HG03175 (cell line): ENCODE data around the gene MZT2B.
"Not testable (repeated sequence)": the region's sequence is repeated elsewhere in the genome, so short reads cannot be mapped to it uniquely, and the experiment has no call there.

Experiments used
- ATAC-seq: cut with Tn5 transposase; IDR thresholded peaks from one replicate; pipeline ENCODE4 v1.9.1; 2021; ENCODE audit warnings: mild to moderate bottlenecking, moderate library complexity; ENCODE audit not compliant: unreplicated experiment

MZT2B gene, protein sequence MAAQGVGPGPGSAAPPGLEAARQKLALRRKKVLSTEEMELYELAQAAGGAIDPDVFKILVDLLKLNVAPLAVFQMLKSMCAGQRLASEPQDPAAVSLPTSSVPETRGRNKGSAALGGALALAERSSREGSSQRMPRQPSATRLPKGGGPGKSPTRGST

DNA sequence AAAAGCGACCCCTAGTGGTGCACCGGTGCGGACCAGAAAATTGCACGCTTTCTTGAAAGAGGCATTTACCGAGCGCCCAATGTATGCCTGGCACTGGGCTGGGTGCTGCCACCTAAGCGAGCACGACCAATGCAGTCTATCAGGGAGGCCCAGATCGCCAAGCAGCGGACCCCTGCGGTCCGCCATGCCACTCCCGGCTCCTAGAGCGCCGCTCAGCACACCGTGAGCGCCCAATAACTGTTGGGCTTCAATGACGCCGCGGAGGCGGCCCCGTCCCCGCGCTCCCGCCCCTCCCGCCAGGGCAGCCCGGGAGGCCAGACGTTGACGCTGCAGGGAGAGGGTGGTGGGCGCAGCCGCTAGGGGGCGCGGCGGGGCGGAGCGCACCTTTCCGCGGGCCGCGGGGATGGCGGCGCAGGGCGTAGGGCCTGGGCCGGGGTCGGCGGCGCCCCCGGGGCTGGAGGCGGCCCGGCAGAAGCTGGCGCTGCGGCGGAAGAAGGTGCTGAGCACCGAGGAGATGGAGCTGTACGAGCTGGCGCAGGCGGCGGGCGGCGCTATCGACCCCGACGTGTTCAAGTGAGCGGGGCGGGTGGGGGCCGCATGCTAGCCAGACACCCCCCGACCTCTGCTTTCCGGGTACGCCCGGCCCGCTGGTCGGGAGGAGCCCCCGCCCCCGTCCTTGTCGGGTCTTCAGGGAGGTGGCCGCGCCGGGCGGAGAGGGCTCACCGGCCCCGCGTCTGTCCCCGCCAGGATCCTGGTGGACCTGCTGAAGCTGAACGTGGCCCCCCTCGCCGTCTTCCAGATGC is at the start of gene MZT2B:
Gene MZT2B, plus strand, starts transcription at position 383 of the 803 bp plus-strand sequence. Its CDS starts 21 bp downstream, at position 404.
- peak; percentile 85 for ATAC-seq

DNA sequence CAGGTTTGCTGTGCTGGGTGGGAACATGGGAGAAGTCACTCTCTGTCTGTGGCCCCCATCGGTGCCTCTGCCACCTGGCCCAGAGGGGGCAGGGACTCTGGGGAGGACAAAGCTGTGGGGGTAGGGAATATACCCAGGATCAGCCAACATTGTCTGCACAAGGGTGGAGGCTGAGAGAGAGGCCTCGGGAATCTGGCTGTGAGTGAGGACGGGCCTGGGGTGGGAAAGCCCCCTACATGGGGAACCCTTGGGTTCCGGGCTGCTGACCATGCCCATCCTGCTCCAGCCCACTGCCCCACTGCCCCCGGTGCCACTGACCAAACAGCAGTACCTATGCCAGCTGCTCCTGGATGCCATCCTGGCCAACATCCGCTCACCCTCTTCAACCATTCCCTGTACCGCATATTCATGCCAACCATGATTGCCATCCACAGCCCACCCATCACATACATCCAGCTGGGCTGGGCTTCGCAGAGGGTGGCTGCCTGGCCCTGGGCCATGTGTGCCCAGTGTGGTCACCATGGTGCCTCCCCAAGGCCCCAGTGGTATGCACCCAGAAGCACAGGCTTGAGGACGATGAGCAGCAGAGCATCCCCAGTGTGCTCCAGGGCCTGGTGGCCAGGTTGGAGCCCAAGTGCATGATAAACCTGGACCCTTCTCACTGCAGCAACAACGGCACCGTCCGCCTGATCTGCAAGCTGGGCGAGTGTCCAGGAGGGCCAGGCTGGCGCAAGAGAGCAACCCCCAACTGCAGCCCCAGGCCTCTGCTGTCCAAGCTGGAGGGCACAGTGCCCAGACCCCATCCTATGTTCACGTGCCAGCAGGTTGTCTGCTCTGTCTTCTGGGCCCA is 46.1 kb upstream of the MZT2B start:
- no peak for ATAC-seq

DNA sequence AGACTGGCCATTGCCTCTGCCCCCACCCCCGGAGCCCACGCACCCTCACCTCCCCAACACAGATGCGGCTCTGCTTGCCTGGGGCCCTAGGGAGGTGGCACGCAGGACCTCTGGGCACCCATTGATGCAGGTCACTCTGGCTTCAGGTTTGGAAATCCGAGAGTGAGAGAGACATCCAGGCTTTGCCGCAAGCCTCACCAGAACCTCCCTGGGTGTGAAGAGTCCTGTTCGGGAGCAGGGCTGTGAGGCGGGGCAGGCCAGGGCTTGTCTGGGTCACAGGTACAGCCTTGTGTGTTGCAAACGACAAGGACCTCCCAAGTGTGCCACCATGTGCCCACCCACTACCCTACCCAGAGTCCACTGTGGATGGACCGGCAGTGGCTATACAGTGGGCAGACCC is 45.5 kb upstream of the MZT2B start:
- ATAC-seq = not testable (repeated sequence)

DNA sequence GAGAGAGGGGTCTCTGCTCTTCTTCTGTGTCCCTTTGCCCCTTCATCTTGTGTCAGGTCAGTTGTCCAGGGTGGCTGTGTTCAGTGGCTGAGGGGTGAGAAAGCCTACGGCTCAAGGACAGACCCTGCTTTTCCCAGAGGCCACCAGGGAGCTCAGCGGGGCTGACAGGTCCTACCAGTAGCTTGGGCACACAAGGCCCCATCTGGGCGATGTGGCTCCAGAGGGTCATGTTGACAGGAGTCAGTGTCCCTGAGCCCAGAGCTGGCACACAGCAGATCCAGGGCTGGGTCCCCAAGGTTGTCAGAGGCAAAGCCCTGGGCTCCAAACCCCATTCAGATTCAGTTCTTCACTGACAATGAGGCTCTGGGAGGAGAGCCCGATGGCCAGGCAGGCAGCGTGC is 44.9 kb upstream of the MZT2B start:
- not testable (repeated sequence) for ATAC-seq

DNA sequence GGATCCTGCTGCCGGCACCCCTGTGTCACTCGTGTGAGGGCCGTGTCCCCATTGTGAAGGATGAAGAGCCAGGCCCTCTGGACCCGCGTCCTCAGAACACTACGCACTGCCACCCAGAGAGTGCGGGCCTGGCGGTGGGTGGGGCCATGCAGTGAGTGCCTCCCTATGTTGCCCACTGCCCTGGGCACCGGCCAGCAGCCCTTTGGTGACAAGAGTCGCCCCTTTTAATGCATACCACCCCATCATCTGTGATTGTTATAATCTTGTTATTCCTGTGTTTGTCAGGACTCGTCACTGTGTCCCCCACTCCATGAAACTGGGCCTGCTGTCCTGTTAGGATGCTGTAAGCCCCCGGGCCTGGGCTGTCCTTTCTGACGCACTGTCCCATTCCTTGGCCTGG is 43.7 kb upstream of the MZT2B start:
- ATAC-seq = not testable (repeated sequence)

DNA sequence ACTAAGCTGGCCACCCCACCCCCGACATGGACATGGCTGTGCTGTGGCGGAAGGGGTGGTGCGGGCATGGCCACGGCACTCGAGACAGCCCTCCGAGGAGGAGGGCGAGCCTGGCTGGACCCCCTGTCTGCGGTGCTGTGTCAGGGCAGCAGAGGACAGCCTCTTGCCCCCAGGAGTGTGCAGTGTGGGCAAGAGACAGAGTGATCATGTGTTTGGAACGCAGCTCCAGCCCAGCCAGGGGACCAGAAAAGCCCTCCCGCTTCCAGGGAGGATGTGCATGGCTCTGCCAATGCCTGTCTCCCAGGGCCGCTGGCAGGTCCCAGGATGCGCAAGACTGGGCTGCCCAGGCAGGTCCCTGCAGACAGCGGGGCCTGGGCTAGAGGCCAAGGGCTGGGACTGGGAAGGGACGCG is 43.2 kb upstream of the MZT2B start:
- ATAC-seq = not testable (repeated sequence)

DNA sequence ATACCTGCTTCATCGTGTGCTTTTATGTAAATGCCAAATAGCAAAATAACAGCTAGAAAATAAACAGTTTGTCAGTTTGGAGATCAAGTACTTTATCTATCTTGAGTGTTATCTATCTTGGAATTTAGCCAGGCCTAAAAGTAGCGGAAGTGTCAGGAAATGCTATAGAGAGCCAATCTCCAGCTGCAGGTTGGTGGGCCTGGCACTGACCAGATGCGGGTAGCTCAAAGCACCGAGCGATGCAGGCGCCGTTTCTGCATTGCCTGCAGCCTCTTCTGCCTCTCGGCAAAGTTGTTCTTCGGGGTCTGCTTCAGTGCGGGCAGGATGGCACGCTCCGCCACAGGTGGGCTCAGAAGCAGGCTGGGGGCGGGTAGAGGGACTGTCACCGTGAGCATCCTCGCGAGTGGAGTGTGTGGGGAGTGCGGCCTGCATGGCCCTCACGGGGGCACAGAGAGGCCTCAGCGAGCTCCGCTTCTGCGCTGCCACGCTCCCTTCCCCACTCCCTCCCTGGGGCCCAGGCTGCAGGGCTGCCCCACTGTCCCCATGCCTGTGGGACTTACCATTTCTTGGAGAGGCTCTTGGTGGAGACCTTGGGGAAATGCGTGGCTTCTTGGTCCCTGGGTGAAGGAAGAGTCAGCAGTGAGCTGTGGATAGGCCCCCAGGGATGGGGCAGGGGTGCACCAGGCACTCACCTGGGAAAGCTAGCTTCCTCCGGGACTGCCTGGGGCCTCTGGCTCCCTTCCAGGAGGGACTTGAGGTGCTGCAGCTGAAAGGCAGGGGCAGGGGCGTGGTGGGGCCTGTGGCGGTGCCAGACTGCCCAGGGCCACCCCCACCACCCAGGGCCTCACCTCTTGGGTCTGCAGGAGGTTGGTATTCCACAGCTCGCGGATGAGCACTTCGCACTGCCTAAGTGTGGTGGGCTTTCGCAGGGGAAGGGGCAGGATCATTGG is 42.5 kb upstream of the MZT2B start:
- ATAC-seq = not testable (repeated sequence)

DNA sequence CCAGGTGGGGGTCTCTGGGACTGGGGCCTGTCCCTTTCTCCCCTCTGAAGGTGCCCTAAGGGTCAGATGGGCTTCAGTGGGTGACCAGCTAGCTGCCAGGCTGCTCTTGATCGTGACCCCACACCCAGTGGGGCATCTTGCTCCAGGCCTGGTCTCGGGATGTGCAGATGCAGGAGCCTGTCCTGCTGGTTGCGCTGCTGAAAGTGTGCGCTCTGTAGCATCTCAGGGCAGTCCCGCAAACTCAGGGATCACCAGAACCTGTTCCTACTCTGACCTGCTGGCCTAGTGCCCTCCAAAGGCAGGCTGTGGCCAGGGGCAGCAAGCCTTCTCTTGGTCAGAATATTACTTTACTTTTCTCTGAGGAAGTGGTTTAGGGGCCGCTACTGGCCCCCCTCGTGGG is 41.5 kb upstream of the MZT2B start:
- not testable (repeated sequence) for ATAC-seq

DNA sequence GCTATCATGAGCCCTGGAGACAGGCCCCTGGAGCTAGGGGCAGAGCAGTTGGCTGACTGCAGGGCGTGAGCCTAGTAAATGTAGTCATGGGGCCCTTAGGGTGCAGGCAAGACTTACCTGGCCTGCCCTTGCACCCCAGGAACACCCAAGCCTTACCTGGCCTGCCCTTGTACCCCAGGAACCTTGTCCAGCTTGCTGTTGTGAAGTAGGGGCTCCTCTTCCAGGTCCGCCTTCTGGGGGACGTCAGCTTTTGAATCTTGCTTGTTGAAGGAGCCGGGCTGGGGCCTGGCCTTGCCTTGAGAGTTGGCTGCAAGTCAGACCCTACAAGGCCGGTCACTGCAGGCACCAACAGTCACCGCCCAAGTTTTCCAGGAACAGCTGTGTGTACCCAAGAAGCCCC is 41.1 kb upstream of the MZT2B start:
- ATAC-seq = not testable (repeated sequence)

DNA sequence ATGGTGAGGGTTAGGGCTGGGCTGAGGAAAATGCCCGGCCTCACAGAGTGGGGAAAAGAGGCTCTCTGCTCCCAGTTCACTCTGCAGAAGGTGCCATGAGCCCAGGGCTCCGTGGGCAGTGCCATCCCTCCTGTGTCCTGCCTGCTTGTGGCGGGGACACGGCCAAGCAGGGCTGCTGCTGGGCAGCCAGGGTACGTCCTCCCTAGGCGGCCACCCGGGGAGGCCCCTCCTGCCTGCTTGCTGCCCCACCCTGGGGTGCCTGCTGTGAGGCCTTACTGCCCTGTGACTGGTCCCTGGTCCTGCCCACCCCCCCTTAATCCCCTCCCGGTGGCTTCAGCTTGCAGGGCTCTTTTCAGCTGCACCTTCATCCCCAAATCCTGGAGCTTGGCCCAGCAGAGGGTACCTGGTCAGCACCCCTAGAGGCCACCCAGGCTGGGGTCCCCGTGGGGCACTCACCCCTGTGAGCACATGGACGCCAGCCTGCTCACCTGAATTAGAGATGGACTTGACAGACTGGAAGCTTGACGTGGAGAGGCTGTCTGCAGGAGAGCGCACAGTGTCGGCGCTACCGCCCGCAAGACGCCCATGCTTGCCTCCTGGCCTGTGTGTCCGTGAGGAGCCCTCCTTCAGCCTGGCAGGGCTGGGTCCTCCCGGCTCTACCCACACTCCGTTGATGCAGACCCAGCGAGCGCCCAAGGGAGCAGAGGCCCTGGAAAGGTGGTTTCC is 40.3 kb upstream of the MZT2B start:
- not testable (repeated sequence) for ATAC-seq

DNA sequence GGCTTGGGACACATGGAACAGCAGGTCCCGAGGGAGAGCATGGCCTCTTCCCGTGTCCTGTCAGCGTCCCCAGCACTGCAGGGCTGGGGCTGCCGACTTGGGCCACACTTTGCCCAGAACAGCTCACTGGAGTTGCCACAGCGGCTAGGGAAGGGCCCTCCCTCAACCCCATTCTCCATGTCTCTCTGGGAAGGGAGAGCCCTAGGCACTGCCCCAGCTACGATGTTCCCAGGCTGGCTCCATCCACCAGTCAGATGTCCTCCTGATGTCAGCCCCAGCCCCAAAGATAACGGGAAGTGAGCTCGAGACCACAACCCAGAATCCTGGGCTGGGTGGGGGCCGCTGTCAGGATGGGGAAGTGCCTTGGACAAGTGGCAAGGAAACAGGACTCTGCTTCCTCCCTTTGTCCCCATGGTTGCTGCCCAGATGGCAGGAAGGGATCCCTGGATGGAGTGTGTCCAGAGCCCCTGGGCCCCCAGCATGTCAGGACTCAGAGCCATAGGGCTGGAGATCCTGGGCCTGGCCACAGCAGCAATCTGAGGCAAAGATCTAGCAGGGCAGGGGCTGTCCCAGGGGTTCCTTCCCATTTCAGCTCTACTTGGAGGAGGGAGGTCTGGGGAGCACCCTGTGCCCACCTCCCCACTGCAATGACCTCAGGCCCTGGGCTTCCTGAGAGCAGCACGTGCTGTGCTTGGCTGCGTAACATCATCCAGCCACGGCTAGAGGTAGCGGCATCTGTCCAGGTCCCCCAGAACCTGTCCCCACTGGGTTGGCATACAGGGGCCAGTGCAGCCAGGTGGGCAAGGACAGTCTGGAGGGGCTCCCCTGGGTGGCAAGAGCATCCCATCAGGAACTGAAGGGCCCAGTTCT is 39.4 kb upstream of the MZT2B start:
- not testable (repeated sequence) for ATAC-seq

DNA sequence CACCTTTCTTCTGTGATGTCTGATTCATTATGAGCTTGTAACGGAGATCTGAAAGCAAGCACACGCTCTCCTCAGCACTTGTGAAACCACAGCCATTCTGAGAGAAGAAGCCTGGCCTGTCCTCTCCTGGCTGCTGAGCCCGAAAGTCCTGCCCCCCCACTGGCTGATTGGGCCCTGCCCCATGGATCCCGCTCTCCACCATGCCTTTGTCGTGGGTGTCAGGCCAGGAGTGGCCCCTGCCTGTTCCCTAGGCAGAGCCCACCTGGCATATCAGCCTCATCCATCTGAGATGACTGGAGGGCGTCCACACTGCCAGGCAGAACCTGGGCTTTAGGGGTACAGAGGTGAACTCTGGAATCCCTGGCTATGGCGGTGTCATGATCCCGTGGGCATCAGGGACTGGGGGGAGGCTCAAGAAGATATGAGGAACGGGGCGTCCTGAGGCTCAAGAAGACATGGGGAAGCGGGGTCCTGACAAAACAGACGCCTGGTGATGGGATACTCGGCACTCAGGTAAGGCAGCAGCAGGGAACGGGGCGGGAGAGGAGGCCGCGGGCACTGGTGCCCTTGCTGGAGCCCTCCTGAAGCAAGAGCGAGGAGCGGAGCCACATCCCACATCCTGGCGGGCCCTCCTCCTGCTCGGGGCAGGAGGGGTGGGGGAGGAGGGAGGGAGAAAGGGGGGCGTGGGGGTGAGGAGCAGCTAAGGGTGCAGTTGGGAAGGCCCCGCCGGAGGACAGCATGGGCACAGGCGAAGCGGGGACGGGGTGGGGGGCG is 38.6 kb upstream of the MZT2B start:
- peak; percentile 35 for ATAC-seq

DNA sequence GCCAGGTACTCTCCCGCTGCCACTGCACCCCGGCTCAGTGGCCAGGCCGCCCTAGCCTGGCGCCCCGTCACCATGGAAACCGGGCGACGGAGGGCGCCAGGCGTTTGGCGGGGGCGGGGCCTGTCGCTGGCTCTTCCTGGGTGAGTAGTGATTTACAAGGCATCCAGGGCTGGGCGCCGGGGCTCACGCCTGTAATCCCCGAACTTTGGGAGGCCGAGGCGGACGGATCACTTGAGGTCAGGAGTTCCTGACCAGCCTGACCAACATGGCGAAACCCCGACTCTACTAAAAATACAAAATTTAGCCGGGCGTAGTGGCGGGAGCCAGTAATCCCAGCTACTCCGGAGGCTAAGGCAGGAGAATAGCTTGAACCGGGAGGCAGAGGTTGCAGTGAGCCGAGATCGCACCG is 37.1 kb upstream of the MZT2B start, which contains the start of gene CCDC74B:
Gene CCDC74B, minus strand, starts transcription at position 107 of the 409 bp plus-strand sequence. CDS start 116 bp downstream, outside the sequence.
- ATAC-seq = peak; percentile 84

DNA sequence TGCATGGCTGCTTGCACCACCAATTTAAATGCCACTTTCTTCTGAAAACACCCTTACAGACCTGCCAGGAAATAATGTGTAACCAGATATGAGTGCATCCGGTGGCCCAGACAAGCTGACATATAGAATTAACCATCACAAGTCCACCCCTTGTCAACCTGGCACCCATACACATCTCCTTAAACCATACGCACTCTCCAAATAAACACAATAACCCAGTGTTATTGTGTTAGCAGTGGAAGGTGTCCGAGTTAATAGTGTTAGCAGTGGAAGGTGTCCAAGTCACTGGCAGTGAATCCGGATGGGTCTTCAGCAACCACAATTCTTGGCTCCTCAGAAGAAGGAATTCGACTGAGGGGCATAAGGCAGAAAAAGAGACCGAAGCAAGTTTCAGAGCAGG is 33.5 kb upstream of the MZT2B start:
- not testable (repeated sequence) for ATAC-seq

DNA sequence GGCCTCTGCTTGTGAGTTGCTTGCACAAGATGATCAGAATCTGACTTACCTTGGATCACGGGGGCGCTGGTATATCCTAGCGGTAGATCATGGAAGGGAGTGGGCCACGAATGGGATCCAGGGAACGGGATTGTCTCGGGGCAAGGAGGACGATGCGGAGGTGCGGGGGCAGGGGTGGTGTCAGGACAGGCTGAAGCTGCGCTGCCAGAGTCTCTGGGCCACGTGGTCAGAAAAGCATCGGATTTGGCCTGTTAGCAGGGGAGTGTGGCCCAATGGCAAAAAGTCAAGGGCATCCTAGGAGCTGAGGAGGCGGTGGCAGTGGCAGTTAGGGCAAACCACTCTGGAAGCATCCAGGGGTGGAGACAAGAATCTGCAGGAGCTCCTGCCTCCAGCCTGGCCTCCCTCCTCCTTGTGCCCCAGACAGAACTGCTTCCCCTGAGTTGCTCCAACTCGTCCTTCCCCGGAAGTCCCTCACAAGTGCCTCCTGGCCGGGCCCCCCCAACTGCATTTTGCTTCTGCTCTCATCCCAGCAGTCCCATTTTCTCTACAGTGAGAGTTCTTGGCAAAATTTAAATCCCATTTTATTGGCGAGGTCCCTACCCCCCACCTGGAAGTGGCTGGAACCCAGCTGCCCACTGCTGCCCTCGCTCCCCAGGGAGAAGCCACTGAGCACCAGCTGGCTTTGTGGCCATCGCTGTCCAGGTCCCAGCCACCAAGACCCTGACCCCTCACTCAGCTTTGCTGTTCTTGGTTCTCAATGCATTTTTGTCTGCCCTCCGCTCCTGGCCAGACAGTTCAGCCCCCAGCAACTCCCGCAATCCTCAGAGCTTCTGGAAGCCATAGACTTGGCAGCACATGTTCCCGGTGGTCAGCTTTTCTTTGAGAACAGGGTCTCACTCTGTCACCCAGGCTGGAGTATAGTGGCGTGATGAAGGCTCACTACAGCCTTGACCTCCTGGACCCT is 31.6 kb upstream of the MZT2B start:
- ATAC-seq = no peak

DNA sequence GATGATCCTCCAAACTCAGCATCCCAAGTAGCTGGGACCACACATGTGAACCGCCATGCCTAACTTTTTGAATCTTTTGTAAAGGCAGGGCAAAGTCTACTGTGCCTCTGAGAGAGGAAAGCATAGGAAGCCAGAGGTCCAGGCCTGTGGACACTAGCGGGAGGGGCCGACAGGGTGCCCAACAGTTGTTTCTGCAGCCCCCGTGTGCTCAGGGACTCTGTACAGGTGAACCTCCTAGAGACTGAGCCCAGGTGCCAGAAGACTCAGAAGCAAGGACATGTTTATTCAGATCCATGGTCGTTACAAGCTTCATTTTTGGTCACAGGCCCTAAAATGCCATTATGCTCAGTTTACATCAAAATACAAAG is 30.9 kb upstream of the MZT2B start:
- ATAC-seq = not testable (repeated sequence)
